GM21367 (cell line): Measurements from ENCODE around the gene RUNX3.

Experiments
- ATAC-seq: cut with Tn5 transposase; IDR thresholded peaks from one replicate; pipeline ENCODE4 v1.9.1; 2021; ENCODE audit not compliant: unreplicated experiment

RUNX3 gene

GRCh38 chr1:24948079-24948827 lies 18.2 kb upstream of the RUNX3 start:
- no peak for ATAC-seq

- ATAC-seq: no peak
These were observed 17.0 kb upstream of the RUNX3 start for GRCh38 chr1:24946861-24947658.

- no peak for ATAC-seq
These were observed 15.6 kb upstream of the RUNX3 start for GRCh38 chr1:24945354-24946326.

GRCh38 chr1:24944318-24944717 lies 14.2 kb upstream of the RUNX3 start:
- no peak for ATAC-seq

GRCh38 chr1:24942789-24943188 lies 12.7 kb upstream of the RUNX3 start:
- ATAC-seq: no peak

DNA sequence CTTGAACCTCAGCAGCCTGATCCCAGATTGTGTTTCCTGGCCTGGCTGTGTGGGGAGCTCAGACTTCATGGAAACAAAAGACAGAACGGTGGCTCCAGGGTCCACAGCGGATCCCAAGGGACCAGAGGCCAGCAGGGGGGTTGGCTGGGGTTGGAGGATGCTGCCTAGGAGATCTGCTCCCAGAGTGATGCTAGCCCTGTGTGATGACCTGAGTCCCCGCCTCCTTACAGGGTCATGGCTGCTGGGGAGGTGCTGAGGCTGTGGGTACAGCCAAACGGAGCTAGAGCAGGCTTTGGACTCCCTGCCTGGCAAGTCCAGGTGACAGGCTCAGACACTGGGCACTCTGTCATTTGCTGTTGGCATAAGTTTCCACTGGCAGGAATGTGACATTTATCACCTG lies 11.5 kb upstream of the RUNX3 start:
- ATAC-seq: no peak

- ATAC-seq: no peak
These were observed 10.2 kb upstream of the RUNX3 start for GRCh38 chr1:24940231-24940630.

DNA sequence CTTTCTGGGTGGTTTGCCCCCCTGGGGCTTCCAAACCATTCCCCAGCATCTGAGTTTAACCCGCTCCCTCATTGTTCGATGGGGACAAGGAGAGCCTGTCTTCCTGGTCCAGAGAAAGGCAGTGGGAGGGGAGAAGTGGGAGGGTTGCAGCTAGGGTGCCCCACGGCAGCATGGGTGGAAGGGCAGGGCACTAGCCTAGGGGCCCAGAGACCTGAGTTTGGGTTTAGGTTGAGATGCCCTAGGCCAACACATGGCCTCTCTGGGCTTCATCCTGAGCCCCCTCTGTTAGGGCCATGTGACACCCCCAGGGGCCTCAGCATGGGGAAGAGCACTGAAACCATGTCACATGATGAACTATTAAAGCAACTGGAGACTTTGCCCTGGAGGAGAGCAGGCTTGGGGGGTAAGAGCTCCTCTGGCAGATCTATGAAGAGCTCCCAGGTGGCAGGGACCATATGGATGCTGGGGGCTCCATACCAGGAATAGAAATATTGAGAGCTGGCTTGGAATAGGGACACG lies 9.7 kb upstream of the RUNX3 start:
- ATAC-seq: no peak

DNA sequence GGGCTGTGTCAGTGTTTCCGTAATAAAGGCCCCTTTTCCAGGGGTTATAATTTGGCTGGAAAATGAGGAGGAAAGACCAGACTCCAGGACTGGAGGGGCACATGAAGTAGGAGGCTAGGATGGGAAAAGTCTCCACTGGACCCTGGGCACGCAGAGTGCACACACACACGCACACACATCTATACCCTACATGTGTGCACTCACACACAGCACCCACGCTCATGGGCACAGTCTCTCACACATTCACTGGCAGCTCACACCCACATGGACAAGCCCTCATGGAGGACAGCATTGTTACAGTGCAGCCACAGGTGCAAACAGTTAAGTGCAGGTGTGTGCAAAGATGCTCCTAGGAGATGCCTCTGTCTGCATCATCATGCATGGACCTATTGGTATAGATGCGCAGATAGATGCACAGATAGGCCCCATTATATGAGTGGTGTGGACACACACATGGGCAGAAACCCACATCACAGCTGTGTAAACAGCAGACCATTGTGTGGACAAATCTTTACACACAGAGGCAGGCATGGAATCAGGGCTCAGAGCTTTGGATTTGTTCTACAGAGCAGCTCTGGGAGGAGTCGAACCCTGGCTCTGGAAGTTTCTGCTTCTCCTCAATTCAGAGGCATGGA lies 9.1 kb upstream of the RUNX3 start:
- ATAC-seq: no peak

GRCh38 chr1:24938276-24938675 lies 8.2 kb upstream of the RUNX3 start:
- ATAC-seq: no peak

DNA sequence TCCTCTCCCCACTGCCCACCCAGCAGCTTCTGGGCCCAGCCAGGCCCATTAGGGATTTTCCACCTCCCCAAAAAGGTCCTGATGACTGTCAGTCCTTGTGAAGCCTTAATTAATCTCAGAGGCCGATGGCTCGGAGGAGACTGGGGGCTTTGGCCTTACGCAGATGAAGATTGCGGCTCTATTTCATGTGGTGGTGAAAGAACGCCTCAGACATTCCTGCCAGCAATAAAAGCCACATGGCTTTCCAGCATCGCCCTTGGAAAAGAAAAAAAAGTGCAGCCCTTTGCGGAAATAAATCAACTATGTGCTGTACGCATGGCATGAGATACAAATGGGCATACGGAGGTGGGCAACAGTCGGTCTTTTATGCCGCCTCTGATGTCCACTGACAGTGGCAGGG lies 6.6 kb upstream of the RUNX3 start:
- ATAC-seq: no peak

DNA sequence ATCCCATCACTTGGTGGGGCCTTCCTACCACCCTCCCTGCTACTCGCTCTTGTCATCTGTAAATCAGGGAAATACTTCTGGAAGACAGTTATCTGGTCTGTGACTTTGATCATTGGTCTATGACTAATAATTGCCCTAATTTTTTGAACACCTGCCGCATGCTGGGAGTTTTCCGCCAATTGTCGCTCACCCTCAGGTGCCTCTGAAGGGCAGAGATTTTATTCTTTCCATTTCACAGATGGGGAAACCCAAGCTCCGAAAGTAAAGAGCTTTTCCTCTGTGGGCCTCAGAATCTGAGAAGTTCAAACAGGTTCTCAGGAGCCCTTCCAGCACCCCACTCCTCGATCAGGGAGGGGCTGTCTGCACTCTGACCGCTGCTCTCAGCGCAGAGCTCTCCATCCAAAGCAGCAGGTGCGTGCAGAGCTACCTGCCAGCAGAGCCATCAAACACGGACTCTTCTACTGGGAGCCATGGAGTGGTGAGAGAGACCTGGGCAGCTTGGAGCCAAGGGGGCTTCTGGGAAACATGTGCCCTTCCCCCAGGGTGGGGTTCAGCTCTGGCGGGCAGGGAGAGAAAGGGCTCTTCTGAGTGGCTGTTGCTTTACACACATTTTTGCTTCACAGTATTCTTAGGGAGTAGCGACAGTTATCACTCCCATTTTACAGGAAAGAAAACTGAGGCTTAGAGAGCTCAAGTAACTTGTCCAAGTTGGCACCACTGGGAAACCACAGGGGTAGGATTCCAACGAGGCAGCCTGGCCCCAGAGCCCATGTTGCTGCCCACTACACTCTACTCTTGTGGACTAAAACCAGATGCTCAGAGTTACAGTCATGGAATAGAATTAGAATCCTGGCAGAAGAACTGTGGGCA lies 5.8 kb upstream of the RUNX3 start:
- ATAC-seq: no peak

GRCh38 chr1:24935196-24935526 lies 5.1 kb upstream of the RUNX3 start:
- ATAC-seq: no peak

- ATAC-seq: no peak
These were observed 4.5 kb upstream of the RUNX3 start for GRCh38 chr1:24934310-24935195.

DNA sequence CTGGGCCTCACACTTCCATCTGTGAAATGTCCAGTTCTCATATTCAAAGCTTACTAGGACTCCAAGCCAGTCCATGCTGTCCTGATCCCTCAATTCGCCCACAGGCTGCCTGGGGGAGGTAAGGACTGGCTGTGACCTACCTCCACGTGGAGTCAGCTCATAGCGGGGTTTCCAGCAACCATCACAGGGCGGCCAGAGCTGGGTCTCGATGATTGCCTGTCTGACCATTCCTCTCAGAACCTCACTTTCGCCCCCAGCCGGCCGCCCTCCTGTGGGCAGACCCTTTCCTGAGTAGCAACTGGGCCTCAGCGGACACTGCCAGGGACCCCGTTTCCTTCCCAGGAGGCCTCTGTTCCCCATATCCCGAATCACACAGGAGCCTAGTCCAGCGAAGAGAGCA lies 3.4 kb upstream of the RUNX3 start:
- ATAC-seq: no peak

GRCh38 chr1:24932725-24933294 lies 2.7 kb upstream of the RUNX3 start:
- no peak for ATAC-seq

DNA sequence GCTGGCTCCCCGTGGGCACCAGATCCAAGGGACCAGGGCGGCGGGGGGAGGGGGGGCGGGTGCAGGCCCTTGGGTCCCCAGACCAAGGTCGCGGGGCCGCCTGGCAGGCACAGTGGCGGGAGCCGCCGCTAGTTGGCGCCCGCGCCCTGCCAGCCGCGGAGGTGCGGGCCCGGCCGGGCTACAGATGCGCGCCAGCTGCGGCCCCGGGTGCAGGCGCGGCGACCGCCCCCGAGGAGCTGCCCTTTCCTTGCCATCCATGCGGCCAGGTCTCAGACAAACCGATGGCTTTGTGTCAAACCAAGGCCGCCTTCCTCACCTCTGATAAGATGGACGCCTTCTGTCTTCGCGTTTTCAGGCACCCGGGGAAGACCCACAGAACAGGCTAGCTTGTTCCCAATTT lies 2.2 kb upstream of the RUNX3 start:
- no peak for ATAC-seq

DNA sequence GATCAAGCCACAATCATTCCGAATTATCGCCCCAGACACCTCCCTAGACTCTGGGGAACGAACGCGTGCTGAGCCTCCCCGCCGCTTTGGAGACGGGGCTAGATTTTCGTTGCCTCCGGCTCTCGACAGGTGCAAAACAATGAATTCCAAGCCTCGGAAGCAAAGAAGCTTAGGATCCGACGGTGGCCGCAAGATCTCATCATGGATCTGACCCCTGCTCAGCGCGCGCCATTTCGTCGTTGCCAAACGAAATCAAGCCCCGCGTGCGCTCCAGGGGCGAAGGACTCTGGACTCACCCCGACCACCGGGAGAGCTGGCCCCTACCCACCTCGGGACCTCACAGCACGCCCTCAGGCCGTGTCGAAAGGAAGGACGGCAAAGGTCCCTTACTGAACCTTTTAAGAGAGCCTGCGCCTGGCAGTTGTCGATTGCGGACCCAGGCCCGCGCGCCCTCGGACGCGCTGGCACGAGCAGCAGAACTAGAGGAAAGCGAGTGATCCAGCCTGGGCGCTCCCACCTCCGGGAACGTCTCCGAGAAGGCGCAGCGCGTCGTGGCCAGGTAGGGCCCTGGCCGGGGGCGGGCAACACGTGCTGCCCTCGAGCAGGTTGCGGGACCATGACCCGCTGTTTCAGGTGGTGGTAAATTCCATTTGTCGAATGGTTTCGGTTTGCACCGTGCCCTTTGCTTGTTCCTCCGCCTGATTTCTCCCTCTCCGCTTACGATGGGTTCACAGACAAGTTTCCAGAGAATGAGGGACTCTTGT lies 1.6 kb upstream of the RUNX3 start:
- no peak for ATAC-seq
